GM12872 (cell line): Measurements from ENCODE around the gene P2RX3.

Experiments
- CTCF ChIP-seq: IDR thresholded peaks from 3 replicates; pipeline ENCODE4 v1.5.1; 2011; ENCODE audit warnings: low read depth, mild to moderate bottlenecking, low read length, moderate library complexity; ENCODE audit not compliant: insufficient read depth

The P2RX3 gene

DNA sequence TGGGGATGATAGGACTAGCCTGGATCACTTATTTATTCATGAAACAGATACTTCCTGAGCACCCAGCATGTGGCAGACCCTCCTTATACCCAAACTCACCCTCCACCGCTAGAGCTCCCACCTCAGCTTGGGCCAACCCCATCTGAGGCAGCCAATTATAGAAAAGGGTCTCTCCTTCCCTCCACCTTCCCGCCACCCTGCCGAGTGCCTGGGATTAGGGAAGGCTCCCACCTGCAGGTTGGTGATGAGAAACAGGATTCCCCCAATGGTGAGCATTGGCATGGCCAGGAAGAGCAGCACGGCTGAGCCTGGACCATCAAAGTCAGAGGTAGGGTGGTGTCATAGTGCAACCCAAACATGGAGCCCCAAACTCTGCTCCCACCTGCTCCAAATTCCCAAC lies 82.9 kb downstream of the P2RX3 start:
- TF ChIP-seq CTCF: no peak

GRCh38 chr11:57421805-57422204 lies 83.7 kb downstream of the P2RX3 start:
- TF ChIP-seq CTCF: no peak
